Upper lobe of right lung (tissue), 1 donor: ENCODE data around the gene FAM234A. TPM values are rescaled to one million over a fixed set of nuclear protein-coding genes. Genes with fewer than 3 reads are reported as not detected.

ENCODE experiments used
- ATAC-seq: fragments of 200-7000 bp; cut with Tn5 transposase; one replicate; pipeline ENCODE4 v1.9.1; 2020; ENCODE audit warnings: mild to moderate bottlenecking, moderate library complexity
- DNase-seq: peaks from one replicate; pipeline ENCODE4 v3.0.0-alpha.2; 2020
- H3K27ac ChIP-seq: fragments of 200-600 bp; one replicate; pipeline ENCODE4 v1.8.0; 2022
- H3K27me3 ChIP-seq: fragments of 200-600 bp; one replicate; pipeline ENCODE4 v1.8.0; 2022; ENCODE audit warnings: mild to moderate bottlenecking
- H3K36me3 ChIP-seq: fragments of 200-600 bp; one replicate; pipeline ENCODE4 v1.8.0; 2022
- H3K4me1 ChIP-seq: fragments of 200-600 bp; one replicate; pipeline ENCODE4 v1.8.0; 2022
- H3K4me3 ChIP-seq: fragments of 200-600 bp; one replicate; pipeline ENCODE4 v1.8.0; 2022; ENCODE audit warnings: mild to moderate bottlenecking
- H3K9me3 ChIP-seq: fragments of 200-600 bp; one replicate; pipeline ENCODE4 v1.8.0; 2022
- CTCF ChIP-seq: fragments of 200-600 bp; IDR thresholded peaks from one replicate; pipeline ENCODE4 v1.8.0; 2022; ENCODE audit warnings: antibody characterized with exemption
- intact Hi-C: fragments of 100-400 bp; cut with DNase I; formaldehyde crosslinking; loops from one replicate; pipeline ENCODE4 v1.11.0; 2022
- total RNA-seq: library from RNA; stranded (reverse); fragmentation: NEBNext Ultra II Directional; extraction: Animal tissue kit (Norgen Biotek cat#: 25700); gene quantifications from one replicate; pipeline ENCODE4 v1.2.1, GENCODE V29; 2021
- donor health status: DM: no; HTN: yes; CAD: no; lungs with severe emphysema.

FAM234A gene
- total RNA-seq, 1 donor from 2014 or later: 56.0 TPM

GRCh38 chr16:297832-298231 lies 63.2 kb downstream of the FAM234A start:
- no peak for TF ChIP-seq CTCF

GRCh38 chr16:301235-301634 lies 66.6 kb downstream of the FAM234A start:
- H3K27me3 ChIP-seq: no peaks in the 10 kb centered on the region
- no peak for DNase-seq
- peaks cover 26% of the 10 kb centered on the region for H3K36me3 ChIP-seq
- no peak overlapping the region for H3K27ac ChIP-seq
- H3K9me3 ChIP-seq: no peaks in the 10 kb centered on the region
- no peak for TF ChIP-seq CTCF
- intact Hi-C loops: no loop called here
- no peak for ATAC-seq
- H3K4me1 ChIP-seq: no peaks in the 10 kb centered on the region
- no peak overlapping the region for H3K4me3 ChIP-seq

More at GRCh38 chr16:297832-298231, 63.2 kb downstream of the FAM234A start:
- peaks cover 37% of the 10 kb centered on the region for H3K36me3 ChIP-seq
- H3K27ac ChIP-seq: no peak overlapping the region
- H3K4me1 ChIP-seq: no peaks in the 10 kb centered on the region
- no peaks in the 10 kb centered on the region for H3K27me3 ChIP-seq
- intact Hi-C loops: no loop called here
- no peak for DNase-seq
- ATAC-seq: peak; percentile 4
- no peaks in the 10 kb centered on the region for H3K9me3 ChIP-seq
- no peak overlapping the region for H3K4me3 ChIP-seq

- Histone ChIP-seq H3K4me3 (no peak overlapping the region), H3K27me3 (no peaks in the 10 kb centered on the region), H3K36me3 (peaks cover 26% of the 10 kb centered on the region), H3K27ac (no peak overlapping the region), H3K9me3 (no peaks in the 10 kb centered on the region), H3K4me1 (no peaks in the 10 kb centered on the region)
- DNase-seq (no peak), ATAC-seq (no peak)
- no peak for TF ChIP-seq CTCF
- intact Hi-C loops: no loop called here
Measured at GRCh38 chr16:301950-302349, 67.3 kb downstream of the FAM234A start.

GRCh38 chr16:303760-304505 lies 69.3 kb downstream of the FAM234A start:
- intact Hi-C loops: no loop called here
- H3K27ac ChIP-seq: no peak overlapping the region
- no peak for DNase-seq
- TF ChIP-seq CTCF: no peak
- no peaks in the 10 kb centered on the region for H3K9me3 ChIP-seq
- H3K36me3 ChIP-seq: peaks cover 29% of the 10 kb centered on the region
- no peak overlapping the region for H3K4me3 ChIP-seq
- peak; percentile 41 for ATAC-seq
- H3K27me3 ChIP-seq: no peaks in the 10 kb centered on the region
- no peaks in the 10 kb centered on the region for H3K4me1 ChIP-seq

- Histone ChIP-seq H3K4me3 (no peak overlapping the region), H3K27ac (no peak overlapping the region), H3K4me1 (no peaks in the 10 kb centered on the region), H3K9me3 (no peaks in the 10 kb centered on the region), H3K27me3 (no peaks in the 10 kb centered on the region), H3K36me3 (peaks cover 37% of the 10 kb centered on the region)
- TF ChIP-seq CTCF: no peak
- intact Hi-C loops: no loop called here
- no peak for ATAC-seq
- no peak for DNase-seq
Measured at GRCh38 chr16:305916-306626, 71.5 kb downstream of the FAM234A start.
